Posterior cingulate gyrus (tissue), 11 donors: ENCODE results near the gene AHRR.
"Not testable (repeated sequence)": the region's sequence is repeated elsewhere in the genome, so short reads cannot be mapped to it uniquely, and the experiment has no call there.

Source experiments
- DNase-seq, 10 donors: peaks; one replicate each; pipeline versions ENCODE4 v3.0.0 to v3.0.0-alpha.2; 2020 to 2021; ENCODE audit warnings: mixed read lengths in 3 of 10
- intact Hi-C: fragments of 100-400 bp; cut with DNase I; formaldehyde crosslinking; loops from one replicate; pipeline ENCODE4 v1.15.1; 2023

The AHRR gene

GRCh38 chr5:388266-389196, 67.0 kb downstream of the AHRR start:
- DNase-seq = peak in 2 of 10 donors; percentile 74 to 76
- intact Hi-C loops = no loop called here

- intact Hi-C loops = no loop called here
- peak in 2 of 10 donors; percentile 41 to 70 for DNase-seq
Observed at GRCh38 chr5:389197-389821, 67.8 kb downstream of the AHRR start.

GRCh38 chr5:389891-390622, 68.5 kb downstream of the AHRR start:
- peak in 2 of 10 donors; percentile 29 to 35 for DNase-seq

GRCh38 chr5:390623-391491, 69.3 kb downstream of the AHRR start:
- peak in 2 of 10 donors; percentile 49 to 59 for DNase-seq
- intact Hi-C loops = no loop called here

More at GRCh38 chr5:389891-390622, 68.5 kb downstream of the AHRR start:
- intact Hi-C loops = no loop called here

GRCh38 chr5:392431-392988, 71.0 kb downstream of the AHRR start:
- intact Hi-C loops = no loop called here
- DNase-seq = peak in 2 of 10 donors; percentile 45 to 65

GRCh38 chr5:393846-394275, 72.3 kb downstream of the AHRR start:
- peak in 2 of 10 donors; percentile 49 to 67 for DNase-seq
- intact Hi-C loops = no loop called here

GRCh38 chr5:394671-395155, 73.2 kb downstream of the AHRR start:
- intact Hi-C loops = no loop called here
- DNase-seq = peak in 2 of 10 donors; percentile 74 to 78

GRCh38 chr5:395156-395920, 73.8 kb downstream of the AHRR start:
- intact Hi-C loops = no loop called here
- peak in 2 of 10 donors; percentile 72 to 78 for DNase-seq

- DNase-seq = peak in 2 of 10 donors; percentile 59 to 72
- intact Hi-C loops = no loop called here
Observed at GRCh38 chr5:395921-396530, 74.5 kb downstream of the AHRR start.

- DNase-seq = peak in 1 of 10 donors; percentile 60
- intact Hi-C loops = no loop called here
Observed at GRCh38 chr5:396531-396961, 75.0 kb downstream of the AHRR start.

- intact Hi-C loops, DNase-seq: not testable (repeated sequence)
Observed at GRCh38 chr5:398141-398474, 76.6 kb downstream of the AHRR start.

GRCh38 chr5:398475-399295, 77.2 kb downstream of the AHRR start:
- peak in 2 of 10 donors; percentile 71 to 78 for DNase-seq

GRCh38 chr5:399296-400281, 78.1 kb downstream of the AHRR start:
- peak in 7 of 10 donors; percentile 30 to 90 (median 47) for DNase-seq
- intact Hi-C loops = no loop called here

More at GRCh38 chr5:398475-399295, 77.2 kb downstream of the AHRR start:
- intact Hi-C loops = no loop called here

- intact Hi-C loops = no loop called here
- DNase-seq = peak in 1 of 10 donors; percentile 55
Observed at GRCh38 chr5:400282-401145, 79.0 kb downstream of the AHRR start.
